GM12878 (cell line): Measurements from ENCODE around the gene AHCYL2. TPM values are rescaled to one million over a fixed set of nuclear protein-coding genes. Genes with fewer than 3 reads are reported as not detected.
"Not testable (repeated sequence)": the region's sequence is repeated elsewhere in the genome, so short reads cannot be mapped to it uniquely, and the experiment has no call there.

Experiments used
- ATAC-seq: fragments of 200-7000 bp; cut with Tn5 transposase; 3 replicates; pipeline ENCODE4 v1.9.1; 2020; ENCODE audit warnings: mild to moderate bottlenecking, moderate library complexity
- BruUV-seq: library from RNA; stranded (reverse); fragments of 400-500 nt; replicated peaks from 2 replicates; lab custom pipeline; 2021; lab: Mats Ljungman, UMichigan
- CTCF ChIA-PET: fragments of 300-600 bp; sonication (Branson Sonifier 250); formaldehyde crosslinking; extraction: SDS; loops from one replicate; lab custom pipeline; 2021; ENCODE audit warnings: inconsistent platforms; lab: Yijun Ruan, JAX
- POLR2A ChIA-PET: fragments of 350-600 bp; formaldehyde crosslinking; extraction: SDS; loops from one replicate; lab custom pipeline; 2021; ENCODE audit warnings: inconsistent platforms; lab: Charles Lee
- RAD21 ChIA-PET: fragments of 300-600 bp; sonication (Branson Sonifier 250); formaldehyde crosslinking; loops from one replicate; lab custom pipeline; 2023; ENCODE audit warnings: antibody characterized with exemption; ENCODE audit not compliant: unreplicated experiment; lab: Charles Lee
- SMC1A ChIA-PET: fragments of 300-600 bp; sonication (Branson Sonifier 250); formaldehyde crosslinking; loops from one replicate; lab custom pipeline; 2023; ENCODE audit not compliant: unreplicated experiment, uncharacterized antibody; lab: Charles Lee
- DNase-seq: peaks from one replicate; pipeline ENCODE4 v3.0.0-alpha.2; 2011; ENCODE audit warnings: low read depth, low spot score
- FAIRE-seq: peaks from 3 replicates; lab custom pipeline; 2011; peaks lifted over from hg19 to GRCh38; lab: Jason Lieb, UNC
- H2AFZ ChIP-seq: 2 replicates; pipeline ENCODE4 v1.6.0; 2011; ENCODE audit warnings: low read depth, low read length, control low read depth; ENCODE audit not compliant: control insufficient read depth
- H3K27ac ChIP-seq: 2 replicates; pipeline ENCODE4 v1.5.1; 2011; ENCODE audit warnings: control low read depth; ENCODE audit not compliant: control insufficient read depth, insufficient read depth
- H3K27me3 ChIP-seq, 2 experiments: replicated peaks in 1 of 2; 2 replicates each; pipeline versions ENCODE4 v1.6.0 to v1.6.1; 2011; ENCODE audit warnings: low read length in 1 of 2; ENCODE audit not compliant: control insufficient read depth in 2 of 2, insufficient read depth in 2 of 2
- H3K36me3 ChIP-seq, 2 experiments: 2 replicates each; pipeline ENCODE4 v1.5.1; 2011; ENCODE audit warnings: low read length in 1 of 2; ENCODE audit not compliant: control insufficient read depth in 2 of 2, insufficient read depth in 2 of 2
- H3K4me1 ChIP-seq: 2 replicates; pipeline ENCODE4 v1.6.1; 2011; ENCODE audit warnings: mild to moderate bottlenecking, low read length, moderate library complexity, mixed read lengths; ENCODE audit not compliant: control insufficient read depth, insufficient read depth
- H3K4me2 ChIP-seq: 2 replicates; pipeline ENCODE4 v1.6.0; 2011; ENCODE audit warnings: control low read depth; ENCODE audit not compliant: control insufficient read depth, insufficient read depth
- H3K4me3 ChIP-seq: fragments of 200-600 bp; sonication (generic); 2 replicates; pipeline ENCODE4 v1.5.1; 2016
- H3K79me2 ChIP-seq: 2 replicates; pipeline ENCODE4 v1.6.0; 2011; ENCODE audit warnings: low read length; ENCODE audit not compliant: control insufficient read depth, insufficient read depth
- H3K9ac ChIP-seq: 2 replicates; pipeline ENCODE4 v1.8.0; 2011; ENCODE audit warnings: low read length, control low read depth, mixed read lengths; ENCODE audit not compliant: control insufficient read depth, insufficient read depth
- H3K9me3 ChIP-seq: replicated peaks from 3 replicates; pipeline ENCODE4 v1.5.1; 2011; ENCODE audit warnings: mild to moderate bottlenecking, low read length; ENCODE audit not compliant: control insufficient read depth, insufficient read depth
- H4K20me1 ChIP-seq: 2 replicates; pipeline ENCODE4 v1.6.0; 2011; ENCODE audit not compliant: control insufficient read depth, insufficient read depth
- BHLHE40 ChIP-seq, 2 experiments: fragments of 450-650 bp in 1 of 2; IDR thresholded peaks; 2 replicates each; pipeline ENCODE4 v1.6.1; 2011 to 2017; ENCODE audit warnings: low read depth in 2 of 2, borderline replicate concordance in 1 of 2, improper control_type of control experiment in 1 of 2, low read length in 1 of 2, mild to moderate bottlenecking in 1 of 2
- BMI1 ChIP-seq: fragments of 450-650 bp; IDR thresholded peaks from 2 replicates; pipeline ENCODE4 v1.6.1; 2016; ENCODE audit warnings: mild to moderate bottlenecking, moderate library complexity, borderline replicate concordance
- CHD4 ChIP-seq: fragments of 200-600 bp; sonication (generic); IDR thresholded peaks from 2 replicates; pipeline ENCODE4 v1.6.1; 2016; ENCODE audit warnings: mild to moderate bottlenecking
- GABPA ChIP-seq: IDR thresholded peaks from 2 replicates; pipeline ENCODE4 v1.6.1; 2014; ENCODE audit warnings: antibody characterized with exemption, low read depth, mild to moderate bottlenecking, inconsistent platforms
- IKZF2 ChIP-seq, 2 experiments: fragments of 450-650 bp; IDR thresholded peaks; 2 replicates each; pipeline ENCODE4 v1.6.1; 2017; ENCODE audit warnings: mild to moderate bottlenecking in 2 of 2, moderate library complexity in 2 of 2
- MEF2B ChIP-seq: fragments of 450-650 bp; IDR thresholded peaks from 2 replicates; pipeline ENCODE4 v1.6.1; 2018; ENCODE audit warnings: mild to moderate bottlenecking, moderate library complexity; ENCODE audit not compliant: partially characterized antibody, poor library complexity, severe bottlenecking
- MTA3 ChIP-seq: IDR thresholded peaks from 2 replicates; pipeline ENCODE4 v1.6.1; 2012; ENCODE audit warnings: low read length, inconsistent platforms, borderline replicate concordance
- NFIC ChIP-seq: IDR thresholded peaks from 2 replicates; pipeline ENCODE4 v1.6.1; 2012; ENCODE audit warnings: low read depth, mild to moderate bottlenecking, inconsistent platforms, low read length, moderate library complexity
- TCF3 ChIP-seq: IDR thresholded peaks from 2 replicates; pipeline ENCODE4 v1.6.1; 2012; ENCODE audit warnings: low read depth, mild to moderate bottlenecking, low read length, borderline replicate concordance; ENCODE audit not compliant: insufficient read depth
- WGBS: methylation state at CpG from one replicate; pipeline ENCODE4 v1.1.6; 2016; ENCODE audit warnings: low lambda C conversion rate; ENCODE audit not compliant: insufficient replicate concordance, insufficient coverage; ENCODE audit errors: missing lambda C conversion rate; 5-methylcytosine and 5-hydroxymethylcytosine counted together
- in situ Hi-C: fragments of 300-500 bp; cut with MboI; formaldehyde crosslinking; loops from 9 replicates; pipeline ENCODE4 v1.14.3; 2018; ENCODE audit warnings: mixed read lengths
- intact Hi-C: fragments of 100-400 bp; cut with micrococcal nuclease; formaldehyde crosslinking; loops from one replicate; pipeline ENCODE4 v1.14.2; 2022; ENCODE audit not compliant: unreplicated experiment
- polyA plus RNA-seq, 11 experiments: library from polyadenylated mRNA; depleted of rRNA in 4 of 11; unstranded in 6 of 11; stranded (reverse) in 5 of 11; fragments of >200 nt; fragmentation: Nextera tagmentation in 4 of 11; fragmentation: Illumina TruSeq in 1 of 11; extraction: Ambion mirVana in 4 of 11; extraction: Trizol in 1 of 11; gene quantifications; 1 replicate in 1 of 11; 2 replicates in 10 of 11; pipeline versions ENCODE4 v1.2.1 to v1.2.3, GENCODE V29; 2011 to 2016; ENCODE audit warnings: inconsistent platforms in 2 of 11, missing spikeins in 2 of 11, low read depth in 1 of 11
- total RNA-seq, 4 experiments: library from RNA; depleted of rRNA in 3 of 4; stranded (reverse); fragments of >200 nt in 3 of 4; fragmentation: Illumina TruSeq in 1 of 4; extraction: Trizol in 1 of 4; gene quantifications; 2 replicates each; pipeline versions ENCODE4 v1.2.1 to v1.2.3, GENCODE V29; 2013 to 2021
- TF ChIP-seq, protein P1 (sequence below): fragments of 450-650 bp; IDR thresholded peaks from 2 replicates; pipeline ENCODE4 v1.6.1; 2017; ENCODE audit warnings: mild to moderate bottlenecking, moderate library complexity

The AHCYL2 gene
- total and polyA plus RNA-seq, 10 of the 15 experiments (the other 5 are each of a cell fraction or from before 2014, with no cell fraction given): 1.7 to 29.1 (median 5.4) TPM

DNA sequence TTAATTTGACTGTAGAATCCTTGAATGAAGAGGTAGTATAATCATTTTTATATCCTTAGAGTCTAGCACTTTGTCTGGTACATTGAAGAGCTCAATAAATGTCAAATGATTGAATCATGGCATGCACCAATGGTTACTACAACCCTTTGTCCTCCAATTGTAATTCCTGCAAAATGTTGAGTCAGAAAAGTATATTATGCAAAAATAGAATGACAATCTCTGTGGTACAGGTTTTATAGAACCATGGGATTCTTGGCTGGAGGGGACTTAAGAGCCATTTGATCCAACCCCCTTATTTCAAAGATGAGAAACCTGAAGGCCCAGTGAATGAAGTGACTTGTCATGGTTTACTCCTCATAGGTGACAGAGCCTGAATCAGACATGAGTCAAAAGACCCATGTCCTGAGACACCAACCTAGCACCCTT lies 246.6 kb downstream of the AHCYL2 start:
- POLR2A ChIA-PET: interaction anchor here (1.0 to 1.4 kb wide), 2 partner anchors 19 to 103 kb away, joined by 3 to 5 read pairs; no protein-coding TSS in a partner anchor
- Histone ChIP-seq H4K20me1 (no peaks in the 10 kb centered on the region), H3K27me3 (no peaks in the 10 kb centered on the region), H3K9me3 (no peaks in the 10 kb centered on the region), H2AFZ (no peak overlapping the region), H3K4me1 (no peaks in the 10 kb centered on the region), H3K9ac (no peak overlapping the region), H3K27ac (no peak overlapping the region), H3K4me3 (no peak overlapping the region), H3K79me2 (no peaks in the 10 kb centered on the region), H3K4me2 (no peak overlapping the region), H3K36me3 (no peaks in the 10 kb centered on the region)
- DNase-seq (no peak), ATAC-seq (no peak), FAIRE-seq (no peak)
- RAD21 ChIA-PET: interaction anchor here (0.5 to 7.0 kb wide), 25 partner anchors 19 to 540 kb away, joined by 3 to 90 read pairs (median 4); no protein-coding TSS in a partner anchor
- TF ChIP-seq, protein P1, sequence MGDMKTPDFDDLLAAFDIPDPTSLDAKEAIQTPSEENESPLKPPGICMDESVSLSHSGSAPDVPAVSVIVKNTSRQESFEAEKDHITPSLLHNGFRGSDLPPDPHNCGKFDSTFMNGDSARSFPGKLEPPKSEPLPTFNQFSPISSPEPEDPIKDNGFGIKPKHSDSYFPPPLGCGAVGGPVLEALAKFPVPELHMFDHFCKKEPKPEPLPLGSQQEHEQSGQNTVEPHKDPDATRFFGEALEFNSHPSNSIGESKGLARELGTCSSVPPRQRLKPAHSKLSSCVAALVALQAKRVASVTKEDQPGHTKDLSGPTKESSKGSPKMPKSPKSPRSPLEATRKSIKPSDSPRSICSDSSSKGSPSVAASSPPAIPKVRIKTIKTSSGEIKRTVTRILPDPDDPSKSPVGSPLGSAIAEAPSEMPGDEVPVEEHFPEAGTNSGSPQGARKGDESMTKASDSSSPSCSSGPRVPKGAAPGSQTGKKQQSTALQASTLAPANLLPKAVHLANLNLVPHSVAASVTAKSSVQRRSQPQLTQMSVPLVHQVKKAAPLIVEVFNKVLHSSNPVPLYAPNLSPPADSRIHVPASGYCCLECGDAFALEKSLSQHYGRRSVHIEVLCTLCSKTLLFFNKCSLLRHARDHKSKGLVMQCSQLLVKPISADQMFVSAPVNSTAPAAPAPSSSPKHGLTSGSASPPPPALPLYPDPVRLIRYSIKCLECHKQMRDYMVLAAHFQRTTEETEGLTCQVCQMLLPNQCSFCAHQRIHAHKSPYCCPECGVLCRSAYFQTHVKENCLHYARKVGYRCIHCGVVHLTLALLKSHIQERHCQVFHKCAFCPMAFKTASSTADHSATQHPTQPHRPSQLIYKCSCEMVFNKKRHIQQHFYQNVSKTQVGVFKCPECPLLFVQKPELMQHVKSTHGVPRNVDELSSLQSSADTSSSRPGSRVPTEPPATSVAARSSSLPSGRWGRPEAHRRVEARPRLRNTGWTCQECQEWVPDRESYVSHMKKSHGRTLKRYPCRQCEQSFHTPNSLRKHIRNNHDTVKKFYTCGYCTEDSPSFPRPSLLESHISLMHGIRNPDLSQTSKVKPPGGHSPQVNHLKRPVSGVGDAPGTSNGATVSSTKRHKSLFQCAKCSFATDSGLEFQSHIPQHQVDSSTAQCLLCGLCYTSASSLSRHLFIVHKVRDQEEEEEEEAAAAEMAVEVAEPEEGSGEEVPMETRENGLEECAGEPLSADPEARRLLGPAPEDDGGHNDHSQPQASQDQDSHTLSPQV: no peak
- no peak for TF ChIP-seq BHLHE40 (IDR thresholded peaks at IDR 0.05; ENCODE audit: borderline replicate concordance in 1 of 2, low read depth in 2 of 2, low read length in 1 of 2)
- no peak for TF ChIP-seq GABPA
- no peak for TF ChIP-seq NFIC
- TF ChIP-seq CHD4: no peak
- no peak for TF ChIP-seq MEF2B
- TF ChIP-seq IKZF2 (IDR thresholded peaks at IDR 0.05): no peak
- TF ChIP-seq BMI1: no peak
- no peak for TF ChIP-seq MTA3
- TF ChIP-seq TCF3: no peak
- CTCF ChIA-PET: interaction anchor here (0.6 to 9.1 kb wide), 37 partner anchors 9 to 539 kb away, joined by 3 to 134 read pairs (median 5); partner anchors contain the start of gene STRIP2
- no TSS peak for BruUV-seq
- SMC1A ChIA-PET: interaction anchor here (0.8 to 11.7 kb wide), 24 partner anchors 8 to 258 kb away, joined by 3 to 165 read pairs (median 4); partner anchors contain the start of gene STRIP2
- intact Hi-C loops: loop anchor here (10.0 kb wide), 1 partner anchor 353 kb away; no protein-coding TSS in a partner anchor
- in situ Hi-C loops: no loop called here

DNA sequence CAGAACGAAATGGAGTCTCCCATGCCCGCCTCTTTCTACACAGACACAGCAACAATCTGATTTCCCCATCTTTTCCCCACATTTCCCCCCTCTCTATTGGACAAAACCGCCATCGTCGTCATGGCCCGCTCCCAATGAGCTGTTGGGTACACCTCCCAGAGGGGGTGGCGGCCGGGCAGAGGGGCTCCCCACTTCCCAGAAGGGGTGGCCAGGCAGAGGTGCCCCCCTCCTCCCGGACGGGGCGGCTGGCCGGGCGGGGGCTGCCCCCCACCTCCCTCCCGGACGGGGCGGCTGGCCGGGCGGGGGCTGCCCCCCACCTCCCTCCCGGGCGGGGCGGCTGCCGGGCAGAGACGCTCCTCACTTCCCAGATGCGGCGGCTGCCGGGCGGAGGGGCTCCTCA lies 251.1 kb downstream of the AHCYL2 start:
- H3K4me3 ChIP-seq, H3K27me3 ChIP-seq, H2AFZ ChIP-seq, SMC1A ChIA-PET, H3K9ac ChIP-seq, BruUV-seq, CTCF ChIA-PET, ATAC-seq, RAD21 ChIA-PET, H3K36me3 ChIP-seq, H4K20me1 ChIP-seq, H3K79me2 ChIP-seq, FAIRE-seq, in situ Hi-C loops, H3K27ac ChIP-seq, DNase-seq, POLR2A ChIA-PET, H3K4me2 ChIP-seq, H3K4me1 ChIP-seq, H3K9me3 ChIP-seq: not testable (repeated sequence)
- WGBS: 96% methylated on average over 8 of the region's 27 CpGs
- intact Hi-C loops: loop anchor here (10.0 kb wide), 1 partner anchor 349 kb away; no protein-coding TSS in a partner anchor
